Eye (tissue), 1 donor: Measurements from ENCODE around the gene FAM43A.
A peak's percentile ranks its signal among the peaks of the same experiment; 100 is the strongest.

Experiments
- DNase-seq: peaks from one replicate; pipeline ENCODE4 v3.0.0-alpha.2; 2015

FAM43A gene

GRCh38 chr3:194685718-194686413 lies at the start of gene FAM43A:
FAM43A (plus strand) TSS chr3:194685883; CDS start chr3:194686827, 944 bp downstream.
- peak; percentile 96 for DNase-seq

GRCh38 chr3:194637066-194637465 lies 48.6 kb upstream of the FAM43A start:
- DNase-seq = no peak

GRCh38 chr3:194637541-194638400 lies 47.9 kb upstream of the FAM43A start:
- no peak for DNase-seq

- DNase-seq = no peak
Measured at GRCh38 chr3:194638991-194639605, 46.6 kb upstream of the FAM43A start.

- DNase-seq = peak; percentile 28
Measured at GRCh38 chr3:194640829-194641228, 44.9 kb upstream of the FAM43A start.

GRCh38 chr3:194642769-194643168 lies 42.9 kb upstream of the FAM43A start:
- no peak for DNase-seq

- DNase-seq = no peak
Measured at GRCh38 chr3:194647747-194648146, 37.9 kb upstream of the FAM43A start.

- no peak for DNase-seq
Measured at GRCh38 chr3:194654443-194654842, 31.2 kb upstream of the FAM43A start.

- DNase-seq = no peak
Measured at GRCh38 chr3:194657439-194657838, 28.2 kb upstream of the FAM43A start.

- DNase-seq = no peak
Measured at GRCh38 chr3:194658477-194659242, 27.0 kb upstream of the FAM43A start.

GRCh38 chr3:194659778-194660177 lies 25.9 kb upstream of the FAM43A start:
- DNase-seq = no peak

- peak; percentile 8 for DNase-seq
Measured at GRCh38 chr3:194661374-194661773, 24.3 kb upstream of the FAM43A start.

GRCh38 chr3:194661946-194662345 lies 23.7 kb upstream of the FAM43A start:
- DNase-seq = peak; percentile 6

GRCh38 chr3:194664857-194665256 lies 20.8 kb upstream of the FAM43A start:
- no peak for DNase-seq

- DNase-seq = no peak
Measured at GRCh38 chr3:194667363-194667762, 18.3 kb upstream of the FAM43A start.

- DNase-seq = no peak
Measured at GRCh38 chr3:194671511-194671899, 14.2 kb upstream of the FAM43A start.

GRCh38 chr3:194671900-194672808 lies 13.5 kb upstream of the FAM43A start, which contains the start of gene LSG1:
LSG1 (minus strand) TSS chr3:194672191; CDS start chr3:194672162, 29 bp downstream.
- DNase-seq = peak; percentile 99

- DNase-seq = no peak
Measured at GRCh38 chr3:194672876-194673275, 12.8 kb upstream of the FAM43A start.

GRCh38 chr3:194673761-194674160 lies 11.9 kb upstream of the FAM43A start:
- DNase-seq = no peak

- DNase-seq = no peak
Measured at GRCh38 chr3:194675081-194675640, 10.5 kb upstream of the FAM43A start.

GRCh38 chr3:194675680-194676079 lies 10.0 kb upstream of the FAM43A start:
- no peak for DNase-seq
